ENCODE measurements around the gene CDK5R2. TPM values are rescaled to one million over a fixed set of nuclear protein-coding genes. Genes with fewer than 3 reads are reported as not detected.

The CDK5R2 gene
- 0.16 and 0.18 TPM in 2 replicates for polyA plus RNA-seq (2013)

DNA sequence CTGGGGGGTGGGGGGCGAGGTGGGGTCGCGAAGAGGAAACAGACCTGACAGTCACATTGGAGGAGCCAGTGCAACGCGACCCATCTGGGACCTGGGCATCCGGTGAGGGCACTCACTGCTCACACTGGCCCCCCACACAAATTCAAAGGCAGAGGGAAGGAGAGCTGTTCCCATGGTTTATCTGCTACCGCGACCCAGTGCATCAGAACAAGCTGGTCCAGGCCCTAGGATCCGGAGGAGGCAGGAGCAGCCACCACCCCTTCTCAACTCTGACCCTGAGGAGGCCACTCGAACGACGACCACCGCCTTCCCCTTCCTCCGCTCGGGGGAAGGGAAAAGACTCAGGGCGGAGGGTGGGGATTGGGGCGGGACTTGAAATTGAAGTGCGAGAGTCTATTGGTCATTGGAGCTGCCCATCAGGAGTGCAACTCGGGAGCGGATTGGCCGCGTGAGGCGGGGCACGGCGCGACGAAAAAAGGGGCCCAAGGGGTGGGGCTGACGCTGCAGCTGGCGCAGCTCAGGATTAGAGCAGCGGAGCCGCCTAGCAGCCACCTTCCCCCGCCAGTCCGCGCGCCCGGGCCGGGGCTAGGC, at the start of gene CDK5R2:
Gene CDK5R2 (plus strand): TSS at position 526 of the 591 bp plus-strand sequence. CDS start 155 bp downstream, outside the sequence.
- Histone ChIP-seq H3K9ac (ENCODE audit: low read length) (no peak within 1 kb of the TSS), H3K9me3 (ENCODE audit: insufficient read depth, low read depth, low read length) (peaks cover 13% of the 10 kb centered on the region), H3K14ac (ENCODE audit: low read length) (no peak within 1 kb of the TSS), H3K18ac (ENCODE audit: low read length) (no peak within 1 kb of the TSS), H3K4me3 (ENCODE audit: low read depth, low read length) (peak within 1 kb of the TSS; percentile 18), H3K36me3 (ENCODE audit: control insufficient read depth in 1 of 2, insufficient read depth in 2 of 2, low read length in 2 of 2) (no peaks in the 10 kb centered on the region), H2BK120ac (ENCODE audit: insufficient read depth, low read length, poor library complexity) (no peak within 1 kb of the TSS), H3K79me2 (ENCODE audit: control insufficient read depth, insufficient read depth, low read length, poor library complexity) (no peaks in the 10 kb centered on the region), H3K4me2 (ENCODE audit: low read length) (peak within 1 kb of the TSS; percentile 60), H3K23ac (ENCODE audit: low read length) (no peak within 1 kb of the TSS), H3K27ac (ENCODE audit: low read depth, low read length) (no peak within 1 kb of the TSS), H3K4me1 (ENCODE audit: control insufficient read depth in 1 of 2, insufficient read depth in 2 of 2, low read length in 2 of 2) (peaks cover 7 to 12% of the 10 kb centered on the region in 2 experiments), H3K4ac (ENCODE audit: low read depth, low read length) (no peak within 1 kb of the TSS), H4K91ac (ENCODE audit: low read depth, low read length) (no peak within 1 kb of the TSS), H2AK5ac (ENCODE audit: low read length) (no peak within 1 kb of the TSS), H4K8ac (ENCODE audit: low read depth, low read length) (peak within 1 kb of the TSS; percentile 6), H2BK12ac (ENCODE audit: low read length) (no peak within 1 kb of the TSS), H3K27me3 (ENCODE audit: insufficient read depth, low read length) (peaks cover 45% of the 10 kb centered on the region), H4K12ac (ENCODE audit: low read depth, low read length) (peak within 1 kb of the TSS; percentile 5), H2BK5ac (ENCODE audit: low read depth, low read length, poor library complexity) (no peak within 1 kb of the TSS), H3K79me1 (ENCODE audit: low read length) (no peaks in the 10 kb centered on the region), H2AFZ (ENCODE audit: insufficient read depth, low read length, poor library complexity) (peak within 1 kb of the TSS; percentile 42)
- WGBS (ENCODE audit: extremely low coverage, insufficient coverage, insufficient read length) = no CpG with 5 or more reads among the region's 37 CpGs
- peak; percentile 7 to 66 for DNase-seq

DNA sequence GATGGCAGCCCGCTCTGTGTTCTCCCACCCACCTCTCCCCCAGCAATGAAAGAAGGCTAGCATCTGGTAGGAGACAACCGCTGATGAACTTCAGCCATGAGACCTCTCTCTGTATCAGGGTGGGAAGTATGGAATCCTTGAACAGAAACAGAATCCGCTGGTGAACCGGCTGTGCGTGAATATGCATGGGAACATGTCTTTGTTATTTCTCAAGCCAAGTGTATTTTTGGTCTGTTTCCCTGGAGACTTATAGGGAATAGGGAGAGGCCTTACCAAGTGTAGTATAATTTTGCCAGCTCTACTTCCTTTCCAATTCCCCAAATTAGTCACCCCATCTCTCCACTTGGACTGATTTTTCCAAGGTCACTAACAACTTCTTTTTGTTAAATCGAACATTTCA, 48.7 kb upstream of the CDK5R2 start:
- no CpG with 5 or more reads among the region's 6 CpGs for WGBS (ENCODE audit: extremely low coverage, insufficient coverage, insufficient read length)
- Histone ChIP-seq H4K91ac (ENCODE audit: low read depth, low read length) (no peak overlapping the region), H3K4me1 (ENCODE audit: control insufficient read depth in 1 of 2, insufficient read depth in 2 of 2, low read length in 2 of 2) (peaks cover 0 to 6% of the 10 kb centered on the region in 2 experiments), H2AK5ac (ENCODE audit: low read length) (no peak overlapping the region), H3K4ac (ENCODE audit: low read depth, low read length) (no peak overlapping the region), H4K12ac (ENCODE audit: low read depth, low read length) (no peak overlapping the region), H3K4me2 (ENCODE audit: low read length) (no peak overlapping the region), H2BK120ac (ENCODE audit: insufficient read depth, low read length, poor library complexity) (no peak overlapping the region), H3K79me2 (ENCODE audit: control insufficient read depth, insufficient read depth, low read length, poor library complexity) (no peaks in the 10 kb centered on the region), H2AFZ (ENCODE audit: insufficient read depth, low read length, poor library complexity) (no peak overlapping the region), H3K9ac (ENCODE audit: low read length) (no peak overlapping the region), H3K14ac (ENCODE audit: low read length) (no peak overlapping the region), H2BK5ac (ENCODE audit: low read depth, low read length, poor library complexity) (no peak overlapping the region), H3K4me3 (ENCODE audit: low read depth, low read length) (no peak overlapping the region), H4K8ac (ENCODE audit: low read depth, low read length) (no peak overlapping the region), H3K9me3 (ENCODE audit: insufficient read depth, low read depth, low read length) (no peaks in the 10 kb centered on the region), H3K79me1 (ENCODE audit: low read length) (peaks cover 5% of the 10 kb centered on the region), H3K27me3 (ENCODE audit: insufficient read depth, low read length) (no peaks in the 10 kb centered on the region), H2BK12ac (ENCODE audit: low read length) (no peak overlapping the region), H3K18ac (ENCODE audit: low read length) (no peak overlapping the region), H3K27ac (ENCODE audit: low read depth, low read length) (no peak overlapping the region), H3K36me3 (ENCODE audit: control insufficient read depth in 1 of 2, insufficient read depth in 2 of 2, low read length in 2 of 2) (no peaks in the 10 kb centered on the region), H3K23ac (ENCODE audit: low read length) (no peak overlapping the region)
- no peak for DNase-seq

DNA sequence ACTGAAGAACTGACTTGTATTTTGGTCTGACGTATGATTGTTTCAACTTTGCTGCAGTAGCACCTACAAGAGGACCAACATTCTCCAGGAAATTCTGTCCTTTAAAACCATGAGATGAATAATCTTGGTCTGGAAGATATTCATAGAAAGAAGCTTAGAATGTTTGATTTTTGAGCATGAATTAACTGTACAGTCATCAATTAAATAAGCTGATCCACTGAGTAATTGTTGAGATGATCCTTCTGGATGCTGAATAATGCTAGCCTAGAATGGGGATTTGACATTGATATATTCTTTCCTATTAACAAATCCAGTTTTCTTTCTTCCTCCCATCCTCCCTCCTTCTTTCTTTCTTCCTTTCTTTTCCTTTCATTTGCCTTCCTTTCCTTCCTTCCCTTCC, 39.0 kb upstream of the CDK5R2 start:
- no peak overlapping the region for H2BK5ac ChIP-seq (ENCODE audit: low read depth, low read length, poor library complexity)
- DNase-seq = no peak
- no peak overlapping the region for H3K4me3 ChIP-seq (ENCODE audit: low read depth, low read length)
- no peak overlapping the region for H3K4me2 ChIP-seq (ENCODE audit: low read length)
- no peak overlapping the region for H2AK5ac ChIP-seq (ENCODE audit: low read length)
- no peak overlapping the region for H3K23ac ChIP-seq (ENCODE audit: low read length)
- H3K18ac ChIP-seq (ENCODE audit: low read length) = no peak overlapping the region
- H2AFZ ChIP-seq (ENCODE audit: insufficient read depth, low read length, poor library complexity) = no peak overlapping the region
- no peak overlapping the region for H2BK120ac ChIP-seq (ENCODE audit: insufficient read depth, low read length, poor library complexity)
- no peaks in the 10 kb centered on the region for H3K79me1 ChIP-seq (ENCODE audit: low read length)
- no peaks in the 10 kb centered on the region for H3K36me3 ChIP-seq (ENCODE audit: control insufficient read depth in 1 of 2, insufficient read depth in 2 of 2, low read length in 2 of 2)
- H3K79me2 ChIP-seq (ENCODE audit: control insufficient read depth, insufficient read depth, low read length, poor library complexity) = no peaks in the 10 kb centered on the region
- H4K91ac ChIP-seq (ENCODE audit: low read depth, low read length) = no peak overlapping the region
- no peak overlapping the region for H3K4ac ChIP-seq (ENCODE audit: low read depth, low read length)
- H3K27me3 ChIP-seq (ENCODE audit: insufficient read depth, low read length) = no peaks in the 10 kb centered on the region
- H3K4me1 ChIP-seq (ENCODE audit: control insufficient read depth in 1 of 2, insufficient read depth in 2 of 2, low read length in 2 of 2) = no peaks in the 10 kb centered on the region
- H2BK12ac ChIP-seq (ENCODE audit: low read length) = no peak overlapping the region
- no peak overlapping the region for H3K9ac ChIP-seq (ENCODE audit: low read length)
- no peak overlapping the region for H3K27ac ChIP-seq (ENCODE audit: low read depth, low read length)
- peaks cover 10% of the 10 kb centered on the region for H3K9me3 ChIP-seq (ENCODE audit: insufficient read depth, low read depth, low read length)
- no peak overlapping the region for H4K12ac ChIP-seq (ENCODE audit: low read depth, low read length)
- H3K14ac ChIP-seq (ENCODE audit: low read length) = no peak overlapping the region
- WGBS (ENCODE audit: extremely low coverage, insufficient coverage, insufficient read length) = no CpG with 5 or more reads among the region's 1 CpG
- no peak overlapping the region for H4K8ac ChIP-seq (ENCODE audit: low read depth, low read length)

DNA sequence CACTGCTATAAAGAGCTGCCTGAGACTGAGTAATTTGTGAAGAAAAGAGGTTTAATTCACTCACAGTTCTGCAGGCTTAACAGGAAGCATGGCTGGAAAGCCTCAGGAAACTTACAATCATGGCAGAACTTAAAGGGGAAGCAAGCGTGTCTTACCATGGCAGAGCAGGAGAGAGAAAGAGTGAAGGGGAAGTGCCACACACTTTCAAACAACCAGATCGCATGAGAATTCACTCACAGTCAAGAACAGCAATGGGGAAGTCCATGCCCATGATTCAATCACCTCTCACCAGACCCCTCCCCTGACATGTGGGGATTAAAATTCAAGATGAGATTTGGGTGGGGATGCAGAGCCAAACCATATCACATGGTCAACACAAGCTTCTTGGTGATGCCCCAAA, 34.7 kb upstream of the CDK5R2 start:
- no peaks in the 10 kb centered on the region for H3K27me3 ChIP-seq (ENCODE audit: insufficient read depth, low read length)
- no CpG with 5 or more reads among the region's 2 CpGs for WGBS (ENCODE audit: extremely low coverage, insufficient coverage, insufficient read length)
- H2AFZ ChIP-seq (ENCODE audit: insufficient read depth, low read length, poor library complexity) = no peak overlapping the region
- H3K14ac ChIP-seq (ENCODE audit: low read length) = no peak overlapping the region
- H3K9me3 ChIP-seq (ENCODE audit: insufficient read depth, low read depth, low read length) = peaks cover 10% of the 10 kb centered on the region
- H3K4ac ChIP-seq (ENCODE audit: low read depth, low read length) = no peak overlapping the region
- H2BK5ac ChIP-seq (ENCODE audit: low read depth, low read length, poor library complexity) = no peak overlapping the region
- H3K4me3 ChIP-seq (ENCODE audit: low read depth, low read length) = no peak overlapping the region
- no peaks in the 10 kb centered on the region for H3K36me3 ChIP-seq (ENCODE audit: control insufficient read depth in 1 of 2, insufficient read depth in 2 of 2, low read length in 2 of 2)
- no peak for DNase-seq
- no peak overlapping the region for H2AK5ac ChIP-seq (ENCODE audit: low read length)
- H4K8ac ChIP-seq (ENCODE audit: low read depth, low read length) = no peak overlapping the region
- no peak overlapping the region for H4K91ac ChIP-seq (ENCODE audit: low read depth, low read length)
- no peak overlapping the region for H2BK12ac ChIP-seq (ENCODE audit: low read length)
- H3K4me2 ChIP-seq (ENCODE audit: low read length) = no peak overlapping the region
- no peaks in the 10 kb centered on the region for H3K79me2 ChIP-seq (ENCODE audit: control insufficient read depth, insufficient read depth, low read length, poor library complexity)
- no peak overlapping the region for H3K18ac ChIP-seq (ENCODE audit: low read length)
- no peak overlapping the region for H3K23ac ChIP-seq (ENCODE audit: low read length)
- H3K4me1 ChIP-seq (ENCODE audit: control insufficient read depth in 1 of 2, insufficient read depth in 2 of 2, low read length in 2 of 2) = no peaks in the 10 kb centered on the region
- no peak overlapping the region for H2BK120ac ChIP-seq (ENCODE audit: insufficient read depth, low read length, poor library complexity)
- H4K12ac ChIP-seq (ENCODE audit: low read depth, low read length) = no peak overlapping the region
- H3K27ac ChIP-seq (ENCODE audit: low read depth, low read length) = no peak overlapping the region
- H3K79me1 ChIP-seq (ENCODE audit: low read length) = no peaks in the 10 kb centered on the region
- no peak overlapping the region for H3K9ac ChIP-seq (ENCODE audit: low read length)
